ENCODE data around the gene LARGE1. TPM values are rescaled to one million over a fixed set of nuclear protein-coding genes. Genes with fewer than 3 reads are reported as not detected.

The LARGE1 gene
- total RNA-seq, 1 experiment from 2014 or later, result 1.5 TPM

DNA sequence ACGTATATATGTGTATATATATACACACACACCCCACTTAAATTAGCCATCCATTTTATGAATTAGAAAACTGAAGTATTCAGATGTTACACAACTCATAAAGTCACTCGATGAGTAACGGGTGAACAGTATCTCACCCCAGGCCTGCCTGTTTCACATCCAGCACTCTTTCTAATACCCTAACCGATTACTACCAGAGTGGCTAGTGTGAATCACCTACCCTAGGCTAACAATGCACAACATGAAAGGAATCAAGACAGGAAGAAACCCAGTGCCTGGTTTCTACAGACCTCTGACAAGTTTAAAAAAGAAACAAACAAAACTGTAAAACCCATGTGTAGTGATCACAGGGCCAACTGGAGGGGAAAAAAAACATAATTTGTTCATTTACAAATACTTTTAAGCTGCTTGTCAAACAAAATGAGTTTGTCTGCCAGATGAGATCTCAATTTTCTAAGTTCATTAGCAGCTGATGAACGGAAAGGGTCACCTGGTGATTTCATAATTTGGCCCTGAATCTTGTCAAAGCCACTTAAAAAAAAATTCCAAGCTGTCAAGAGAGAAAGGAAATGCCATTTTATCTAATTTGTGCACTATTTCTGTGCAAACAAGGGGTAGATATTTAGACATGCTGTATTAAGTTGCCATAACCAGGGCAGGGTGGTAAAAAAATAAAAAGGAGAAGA is 134.8 kb downstream of the LARGE1 start:
- Histone ChIP-seq H3K9ac (ENCODE audit: low read length) (no peak overlapping the region), H3K27ac (ENCODE audit: low read depth, low read length) (no peak overlapping the region), H3K79me2 (ENCODE audit: insufficient read depth, low read length) (no peaks in the 10 kb centered on the region), H3K9me2 (ENCODE audit: insufficient read depth) (no peaks in the 10 kb centered on the region), H3K36me3 (ENCODE audit: control insufficient read depth in 1 of 2, insufficient read depth in 2 of 2, low read length in 2 of 2) (no peaks in the 10 kb centered on the region), H3K27me3 (ENCODE audit: insufficient read depth, low read length) (no peaks in the 10 kb centered on the region), H3K4me3 (replicated peaks in 1 of 2; ENCODE audit: low read depth in 1 of 2, low read length in 2 of 2) (no peak overlapping the region), H3K4me1 (ENCODE audit: control insufficient read depth in 1 of 2, insufficient read depth in 2 of 2, low read length in 2 of 2) (no peaks in the 10 kb centered on the region), H3K4me2 (ENCODE audit: low read length) (no peak overlapping the region), H2AFZ (ENCODE audit: low read depth, low read length, poor library complexity, severe bottlenecking) (no peak overlapping the region), H3K9me3 (ENCODE audit: control insufficient read depth in 1 of 2, insufficient read depth in 1 of 2, low read depth in 1 of 2, low read length in 2 of 2) (peaks cover 17 to 20% of the 10 kb centered on the region in 2 experiments; a peak in 2 of 4 replicates), H4K20me1 (ENCODE audit: insufficient read depth) (no peaks in the 10 kb centered on the region)
- ChIA-PET RAD21 (ENCODE audit: low non-redundant PET in 1 of 2, low total read pairs in 2 of 2, uncharacterized antibody in 2 of 2, unreplicated experiment in 2 of 2) (no interaction called here), CTCF (no interaction called here), POLR2A (no interaction called here)
- intact Hi-C loops (cut with micrococcal nuclease), result no loop called here
- BruUV-seq (replicated peaks), result no TSS peak
- ATAC-seq, result no peak
- no peak for TF ChIP-seq TCF7L2 (IDR thresholded peaks at IDR 0.05; ENCODE audit: borderline replicate concordance, extremely low read depth, insufficient read depth, insufficient read length)
- no peak for TF ChIP-seq ELF1 (IDR thresholded peaks at IDR 0.05; ENCODE audit: borderline replicate concordance, low read depth)
- TF ChIP-seq JUND (IDR thresholded peaks at IDR 0.05), result no peak
- no peak for TF ChIP-seq ATF3 (IDR thresholded peaks at IDR 0.05)
- TF ChIP-seq ZFX (IDR thresholded peaks at IDR 0.05), result no peak
- TF ChIP-seq POLR2AphosphoS5 (IDR thresholded peaks at IDR 0.05; ENCODE audit: low read depth, low read length), result no peak
- TF ChIP-seq EZH2phosphoT487 (IDR thresholded peaks at IDR 0.05; ENCODE audit: borderline replicate concordance), result no peak
- no peak for TF ChIP-seq CTCF (IDR thresholded peaks at IDR 0.05 in 2 of 3, conservative IDR thresholded peaks at IDR 0.05 in 1 of 3; ENCODE audit: borderline replicate concordance in 1 of 3, insufficient read depth in 1 of 3, low read depth in 2 of 3, low read length in 2 of 3)
- no peak for TF ChIP-seq POLR2A (IDR thresholded peaks at IDR 0.05; ENCODE audit: borderline replicate concordance, extremely low read depth, insufficient read depth, insufficient read length)
- no peak for TF ChIP-seq EZH2 (IDR thresholded peaks at IDR 0.05)
- TF ChIP-seq, protein P1, sequence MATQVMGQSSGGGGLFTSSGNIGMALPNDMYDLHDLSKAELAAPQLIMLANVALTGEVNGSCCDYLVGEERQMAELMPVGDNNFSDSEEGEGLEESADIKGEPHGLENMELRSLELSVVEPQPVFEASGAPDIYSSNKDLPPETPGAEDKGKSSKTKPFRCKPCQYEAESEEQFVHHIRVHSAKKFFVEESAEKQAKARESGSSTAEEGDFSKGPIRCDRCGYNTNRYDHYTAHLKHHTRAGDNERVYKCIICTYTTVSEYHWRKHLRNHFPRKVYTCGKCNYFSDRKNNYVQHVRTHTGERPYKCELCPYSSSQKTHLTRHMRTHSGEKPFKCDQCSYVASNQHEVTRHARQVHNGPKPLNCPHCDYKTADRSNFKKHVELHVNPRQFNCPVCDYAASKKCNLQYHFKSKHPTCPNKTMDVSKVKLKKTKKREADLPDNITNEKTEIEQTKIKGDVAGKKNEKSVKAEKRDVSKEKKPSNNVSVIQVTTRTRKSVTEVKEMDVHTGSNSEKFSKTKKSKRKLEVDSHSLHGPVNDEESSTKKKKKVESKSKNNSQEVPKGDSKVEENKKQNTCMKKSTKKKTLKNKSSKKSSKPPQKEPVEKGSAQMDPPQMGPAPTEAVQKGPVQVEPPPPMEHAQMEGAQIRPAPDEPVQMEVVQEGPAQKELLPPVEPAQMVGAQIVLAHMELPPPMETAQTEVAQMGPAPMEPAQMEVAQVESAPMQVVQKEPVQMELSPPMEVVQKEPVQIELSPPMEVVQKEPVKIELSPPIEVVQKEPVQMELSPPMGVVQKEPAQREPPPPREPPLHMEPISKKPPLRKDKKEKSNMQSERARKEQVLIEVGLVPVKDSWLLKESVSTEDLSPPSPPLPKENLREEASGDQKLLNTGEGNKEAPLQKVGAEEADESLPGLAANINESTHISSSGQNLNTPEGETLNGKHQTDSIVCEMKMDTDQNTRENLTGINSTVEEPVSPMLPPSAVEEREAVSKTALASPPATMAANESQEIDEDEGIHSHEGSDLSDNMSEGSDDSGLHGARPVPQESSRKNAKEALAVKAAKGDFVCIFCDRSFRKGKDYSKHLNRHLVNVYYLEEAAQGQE (IDR thresholded peaks at IDR 0.05; ENCODE audit: low read depth), result no peak
- no peak for TF ChIP-seq FOSL1 (IDR thresholded peaks at IDR 0.05; ENCODE audit: low read depth)
- DNase-seq (ENCODE audit: low read depth, low spot score), result no peak
